H1 (cell line): ENCODE measurements around the gene CIRBP. TPM values are rescaled to one million over a fixed set of nuclear protein-coding genes. Genes with fewer than 3 reads are reported as not detected.

Experiments used
- CTCF ChIA-PET: fragments of 300-600 bp; sonication (Branson Sonifier 250); formaldehyde crosslinking; loops from one replicate; lab custom pipeline; 2021; ENCODE audit not compliant: partially characterized antibody; lab: Charles Lee
- POLR2A ChIA-PET: fragments of 300-600 bp; sonication (Branson Sonifier 250); formaldehyde crosslinking; loops from one replicate; lab custom pipeline; 2021; ENCODE audit warnings: inconsistent platforms; ENCODE audit not compliant: partially characterized antibody; lab: Charles Lee
- DNase-seq, 2 experiments: peaks; one replicate each; pipeline versions ENCODE4 v3.0.0 to v3.0.0-alpha.2; 2010 to 2022; ENCODE audit warnings: low spot score in 2 of 2, low read depth in 1 of 2, mixed read lengths in 1 of 2
- FAIRE-seq: peaks from 2 replicates; lab custom pipeline; 2011; peaks lifted over from hg19 to GRCh38; lab: Jason Lieb, UNC
- H2AFZ ChIP-seq: 2 replicates; pipeline ENCODE4 v1.8.1; 2012; ENCODE audit warnings: low read length, inconsistent platforms
- H2AK5ac ChIP-seq: 2 replicates; pipeline ENCODE4 v1.6.1; 2013; ENCODE audit warnings: low read depth, low read length
- H2BK120ac ChIP-seq: replicated peaks from 2 replicates; pipeline ENCODE3; 2013; ENCODE audit warnings: low read depth, low read length, inconsistent platforms
- H2BK12ac ChIP-seq: 2 replicates; pipeline ENCODE4 v1.6.1; 2013; ENCODE audit warnings: low read depth, low read length
- H2BK15ac ChIP-seq: 2 replicates; pipeline ENCODE4 v1.6.1; 2013; ENCODE audit warnings: low read length
- H2BK20ac ChIP-seq: 2 replicates; pipeline ENCODE4 v1.6.1; 2013; ENCODE audit warnings: low read length
- H2BK5ac ChIP-seq: 2 replicates; pipeline ENCODE4 v1.6.1; 2013; ENCODE audit warnings: low read depth, low read length
- H3K14ac ChIP-seq: 2 replicates; pipeline ENCODE4 v1.6.1; 2013; ENCODE audit warnings: inconsistent platforms; ENCODE audit not compliant: insufficient read length
- H3K18ac ChIP-seq: 2 replicates; pipeline ENCODE4 v1.6.1; 2013; ENCODE audit warnings: low read length; ENCODE audit errors: extremely low read depth
- H3K23ac ChIP-seq: 2 replicates; pipeline ENCODE4 v1.6.1; 2013; ENCODE audit warnings: inconsistent platforms; ENCODE audit not compliant: insufficient read length
- H3K23me2 ChIP-seq: 2 replicates; pipeline ENCODE4 v1.6.1; 2013; ENCODE audit warnings: low read depth, low read length
- H3K27ac ChIP-seq: 2 replicates; pipeline ENCODE4 v1.6.1; 2011; ENCODE audit warnings: low read depth, low read length, inconsistent platforms
- H3K27me3 ChIP-seq, 4 experiments: replicated peaks in 1 of 4; 1 replicate in 1 of 4; 2 replicates in 3 of 4; pipeline versions ENCODE4 v1.6.1 to v1.8.1; 2011 to 2013; ENCODE audit warnings: low read length in 3 of 4, mild to moderate bottlenecking in 3 of 4, inconsistent platforms in 2 of 4, mixed read lengths in 2 of 4, moderate library complexity in 1 of 4; ENCODE audit not compliant: control insufficient read depth in 3 of 4, insufficient read depth in 3 of 4; ENCODE audit errors: extremely low read depth in 1 of 4
- H3K36me3 ChIP-seq, 4 experiments: 2 replicates each; pipeline versions ENCODE4 v1.6.1 to v1.8.1; 2011 to 2013; ENCODE audit warnings: mild to moderate bottlenecking in 4 of 4, low read length in 3 of 4, moderate library complexity in 2 of 4, control low read depth in 1 of 4, inconsistent platforms in 1 of 4; ENCODE audit not compliant: insufficient read depth in 4 of 4, control insufficient read depth in 2 of 4
- H3K4ac ChIP-seq: replicated peaks from 2 replicates; pipeline ENCODE3; 2013; ENCODE audit warnings: low read length, low read depth, mixed read lengths, inconsistent platforms; ENCODE audit not compliant: insufficient read length
- H3K4me1 ChIP-seq, 4 experiments: replicated peaks in 1 of 4; 1 replicate in 1 of 4; 2 replicates in 3 of 4; pipeline versions ENCODE4 v1.6.1 to v1.8.1; 2011 to 2013; ENCODE audit warnings: low read length in 3 of 4, inconsistent platforms in 2 of 4, mixed read lengths in 1 of 4; ENCODE audit not compliant: insufficient read depth in 4 of 4, control insufficient read depth in 3 of 4
- H3K4me2 ChIP-seq, 2 experiments: 2 replicates each; pipeline versions ENCODE4 v1.6.1 to v1.8.1; 2011 to 2013; ENCODE audit warnings: low read depth in 2 of 2, low read length in 2 of 2, control low read depth in 1 of 2, inconsistent platforms in 1 of 2, mild to moderate bottlenecking in 1 of 2; ENCODE audit not compliant: insufficient read depth in 1 of 2
- H3K4me3 ChIP-seq, 4 experiments: fragments of 200-600, 300-600 bp in 1 of 4; sonication (generic), shearing (Covaris generic), sonication (Bioruptor Twin) in 1 of 4; 2 replicates each; pipeline versions ENCODE4 v1.5.1 to v1.8.1; 2011 to 2016; ENCODE audit warnings: low read length in 4 of 4, low read depth in 3 of 4, control low read depth in 2 of 4, inconsistent platforms in 2 of 4, mild to moderate bottlenecking in 2 of 4, mixed read lengths in 1 of 4, moderate library complexity in 1 of 4; ENCODE audit not compliant: insufficient read depth in 2 of 4; ENCODE audit errors: extremely low read depth in 1 of 4
- H3K56ac ChIP-seq: replicated peaks from 2 replicates; pipeline ENCODE3; 2013; ENCODE audit warnings: low read depth, mild to moderate bottlenecking, mixed read lengths, low read length, inconsistent platforms; ENCODE audit not compliant: insufficient read length
- H3K79me1 ChIP-seq: 2 replicates; pipeline ENCODE4 v1.6.1; 2013; ENCODE audit warnings: low read depth, low read length, control low read depth
- H3K79me2 ChIP-seq, 2 experiments: 2 replicates each; pipeline versions ENCODE4 v1.6.1 to v1.8.1; 2012 to 2013; ENCODE audit warnings: low read length in 2 of 2, mild to moderate bottlenecking in 2 of 2, inconsistent platforms in 1 of 2; ENCODE audit not compliant: insufficient read depth in 2 of 2, control insufficient read depth in 1 of 2
- H3K9ac ChIP-seq, 4 experiments: replicated peaks in 1 of 4; 1 replicate in 1 of 4; 2 replicates in 3 of 4; pipeline versions ENCODE4 v1.6.1 to v1.8.1; 2011 to 2013; ENCODE audit warnings: low read depth in 3 of 4, low read length in 3 of 4, control low read depth in 2 of 4, mild to moderate bottlenecking in 2 of 4, moderate library complexity in 2 of 4, inconsistent platforms in 1 of 4; ENCODE audit errors: extremely low read depth in 1 of 4
- H3K9me3 ChIP-seq, 2 experiments: 2 replicates each; pipeline versions ENCODE4 v1.6.1 to v1.8.1; 2012 to 2013; ENCODE audit warnings: mild to moderate bottlenecking in 2 of 2, moderate library complexity in 2 of 2, control low read depth in 1 of 2, inconsistent platforms in 1 of 2, low read depth in 1 of 2, low read length in 1 of 2, mixed read lengths in 1 of 2; ENCODE audit not compliant: insufficient read depth in 2 of 2
- H4K20me1 ChIP-seq, 2 experiments: replicated peaks in 1 of 2; 2 replicates each; pipeline versions ENCODE3 to v1.8.1; 2011 to 2013; ENCODE audit warnings: inconsistent platforms in 2 of 2, low read length in 2 of 2, mild to moderate bottlenecking in 1 of 2; ENCODE audit not compliant: insufficient read depth in 2 of 2, control insufficient read depth in 1 of 2
- H4K5ac ChIP-seq: 2 replicates; pipeline ENCODE4 v1.6.1; 2013; ENCODE audit warnings: low read length, low read depth, mixed read lengths, inconsistent platforms; ENCODE audit not compliant: insufficient read length
- H4K8ac ChIP-seq: 2 replicates; pipeline ENCODE4 v1.8.0; 2013; ENCODE audit warnings: mild to moderate bottlenecking, moderate library complexity, low read length, inconsistent platforms; ENCODE audit not compliant: insufficient read depth; ENCODE audit errors: extremely low read depth
- H4K91ac ChIP-seq: replicated peaks from 2 replicates; pipeline ENCODE3; 2013; ENCODE audit warnings: low read length, mixed read lengths, inconsistent platforms; ENCODE audit not compliant: insufficient read length
- ASH2L ChIP-seq: fragments of 200-600, 300-600 bp; sonication (generic); IDR thresholded peaks from one replicate; pipeline ENCODE4 v1.7.1; 2017; ENCODE audit warnings: low read length
- CBX8 ChIP-seq: fragments of 300-800, 300-1000 bp; sonication (generic); IDR thresholded peaks from 2 replicates; pipeline ENCODE4 v1.7.1; 2016; ENCODE audit warnings: low read depth, low read length, borderline replicate concordance
- CTBP2 ChIP-seq: IDR thresholded peaks from 2 replicates; pipeline ENCODE4 v1.7.0; 2011; ENCODE audit warnings: borderline replicate concordance, mild to moderate bottlenecking, moderate library complexity, mixed read lengths, low read length; ENCODE audit not compliant: insufficient read depth, insufficient read length
- EP300 ChIP-seq, 2 experiments: IDR thresholded peaks; 1 replicate in 1 of 2; 2 replicates in 1 of 2; pipeline ENCODE4 v1.6.1; 2011 to 2012; ENCODE audit warnings: low read depth in 2 of 2, low read length in 2 of 2, mild to moderate bottlenecking in 2 of 2, borderline replicate concordance in 1 of 2, inconsistent platforms in 1 of 2, moderate library complexity in 1 of 2
- FOSL1 ChIP-seq: IDR thresholded peaks from 2 replicates; pipeline ENCODE4 v1.6.1; 2011; ENCODE audit warnings: mild to moderate bottlenecking, low read depth, low read length, moderate library complexity; ENCODE audit not compliant: insufficient read depth
- GTF2F1 ChIP-seq: IDR thresholded peaks from 2 replicates; pipeline ENCODE4 v1.6.1; 2012; ENCODE audit warnings: low read depth, low read length, improper control_type of control experiment, borderline replicate concordance
- PHF8 ChIP-seq: fragments of 200-600 bp; sonication (generic); conservative IDR thresholded peaks from 2 replicates; pipeline ENCODE4 v1.7.1; 2012; ENCODE audit warnings: low read depth, mild to moderate bottlenecking, inconsistent platforms, low read length, moderate library complexity
- POLR2AphosphoS5 ChIP-seq: IDR thresholded peaks from 2 replicates; pipeline ENCODE4 v1.6.1; 2011; ENCODE audit warnings: low read depth, low read length
- RBBP5 ChIP-seq: IDR thresholded peaks from 2 replicates; pipeline ENCODE4 v1.7.1; 2012; ENCODE audit warnings: low read depth, mild to moderate bottlenecking, inconsistent platforms, low read length, moderate library complexity, borderline replicate concordance
- SAP30 ChIP-seq: fragments of 300-600 bp; sonication (generic); IDR thresholded peaks from 2 replicates; pipeline ENCODE4 v1.7.1; 2012; ENCODE audit warnings: low read length, moderate library complexity, mild to moderate bottlenecking, inconsistent platforms; ENCODE audit not compliant: insufficient read depth, insufficient replicate concordance
- WGBS, 2 experiments: shearing (Covaris generic) in 1 of 2; methylation state at CpG; one replicate each; pipeline versions ENCODE4 v1.1.6 to v1.1.7; 2013 to 2015; ENCODE audit warnings: low lambda C conversion rate in 2 of 2, mixed read lengths in 2 of 2, inconsistent platforms in 1 of 2, low coverage in 1 of 2, missing lambda C conversion rate in 1 of 2; ENCODE audit not compliant: insufficient replicate concordance in 2 of 2, insufficient coverage in 1 of 2, insufficient read length in 1 of 2; ENCODE audit errors: extremely low coverage in 1 of 2, missing lambda C conversion rate in 1 of 2; 5-methylcytosine and 5-hydroxymethylcytosine counted together
- polyA plus RNA-seq, 7 experiments: library from polyadenylated mRNA; depleted of rRNA in 3 of 7; stranded (reverse) in 5 of 7; unstranded in 2 of 7; fragments of >200 nt in 5 of 7; fragments of 200-250 nt in 2 of 7; gene quantifications; 1 replicate in 5 of 7; 2 replicates in 1 of 7; 4 replicates in 1 of 7; pipeline versions ENCODE4 v1.2.1 to v1.2.3, GENCODE V29; 2011 to 2013; ENCODE audit warnings: missing spikeins in 2 of 7, mixed read lengths in 2 of 7
- total RNA-seq: library from RNA; stranded (reverse); fragmentation: NEBNext Ultra II Directional; extraction: Animal tissue kit (Norgen Biotek cat#: 25700); gene quantifications from 2 replicates; pipeline ENCODE4 v1.2.1, GENCODE V29; 2021

The CIRBP gene
- total and polyA plus RNA-seq, 2 of the 8 experiments (the other 6 are each of a cell fraction or from before 2014, with no cell fraction given): 175 to 199 TPM

GRCh38 chr19:1279782-1280341, 10.7 kb downstream of the CIRBP start:
- no peak overlapping the region for H4K5ac ChIP-seq
- DNase-seq: peak in 1 of 2 experiments; percentile 94
- H2BK15ac ChIP-seq: no peak overlapping the region
- no peak overlapping the region for H3K56ac ChIP-seq
- peaks cover 5% of the 10 kb centered on the region; the same call in 1 of the 2 replicates for H3K79me1 ChIP-seq
- H3K4me1 ChIP-seq: peaks cover 0 to 15% (median 8%) of the 10 kb centered on the region in 4 experiments; a peak in 5 of 7 replicates
- no peak overlapping the region for H3K4me3 ChIP-seq
- 49% methylated on average over 9 of the region's 10 CpGs; no CpG with 5 or more reads in 1 of the 2 experiments for WGBS, 2 experiments
- H2AFZ ChIP-seq: no peak overlapping the region
- peaks cover 0 to 6% of the 10 kb centered on the region in 2 experiments; a peak in 1 of 4 replicates for H3K79me2 ChIP-seq
- no peak overlapping the region for H2BK20ac ChIP-seq
- no peak overlapping the region for H2BK12ac ChIP-seq
- no peak overlapping the region for H2AK5ac ChIP-seq
- CTCF ChIA-PET: interaction anchor here (0.6 to 4.0 kb wide), 32 partner anchors 11 to 515 kb away, joined by 3 to 14 read pairs (median 4); partner anchors contain the start of gene CIRBP
- H3K18ac ChIP-seq: no peak overlapping the region
- no peak overlapping the region for H3K23ac ChIP-seq
- peaks cover 0 to 6% (median under 1%) of the 10 kb centered on the region in 4 experiments; a peak in 2 of 8 replicates for H3K36me3 ChIP-seq
- H3K14ac ChIP-seq: no peak overlapping the region
- H2BK120ac ChIP-seq: no peak overlapping the region
- H3K27me3 ChIP-seq: peaks cover 0 to 10% (median 6%) of the 10 kb centered on the region in 4 experiments; a peak in 5 of 7 replicates
- no peak overlapping the region for H3K4me2 ChIP-seq
- H3K9ac ChIP-seq: no peak overlapping the region
- H4K91ac ChIP-seq: peak overlapping the region; percentile 10
- H3K23me2 ChIP-seq: peaks cover 7% of the 10 kb centered on the region; the same call in 1 of the 2 replicates
- H2BK5ac ChIP-seq: no peak overlapping the region
- H4K8ac ChIP-seq: no peak overlapping the region; the same call in none of the 2 replicates
- peaks cover 0 to 10% of the 10 kb centered on the region in 2 experiments for H4K20me1 ChIP-seq
- peak; percentile 28 for FAIRE-seq
- no peaks in the 10 kb centered on the region for H3K9me3 ChIP-seq
- no peak overlapping the region for H3K4ac ChIP-seq
- POLR2A ChIA-PET: interaction anchor here (0.6 to 11.4 kb wide), 7 partner anchors 9 to 315 kb away, joined by 3 to 331 read pairs (median 4); partner anchors contain the start of gene CIRBP
- H3K27ac ChIP-seq: no peak overlapping the region
- no peak for TF ChIP-seq EP300 (IDR thresholded peaks at IDR 0.05; ENCODE audit: borderline replicate concordance in 1 of 2, low read depth in 2 of 2, low read length in 2 of 2)
- peak; percentile 58; the same call in 1 of the 2 replicates for TF ChIP-seq POLR2AphosphoS5
- TF ChIP-seq ASH2L: peak; percentile 23
- no peak for TF ChIP-seq GTF2F1
- TF ChIP-seq RBBP5: no peak
- no peak for TF ChIP-seq PHF8
- TF ChIP-seq CTBP2: no peak
- no peak for TF ChIP-seq CBX8
- TF ChIP-seq FOSL1: no peak
- no peak for TF ChIP-seq SAP30
